Stomach (tissue), 4 donors: Measurements from ENCODE around the gene KLF15.

Experiments
- CTCF ChIP-seq, 7 experiments: fragments of 450-650 bp in 4 of 7; fragments of 200-600 bp in 3 of 7; sonication (generic) in 3 of 7; IDR thresholded peaks; one replicate each; pipeline ENCODE4 v1.5.1; 2016 to 2019; ENCODE audit warnings: antibody characterized with exemption in 7 of 7, control low read depth in 2 of 7, mild to moderate bottlenecking in 1 of 7
- EP300 ChIP-seq: sonication (generic); formaldehyde crosslinking; IDR thresholded peaks from one replicate; pipeline ENCODE4 v1.6.1; 2017; ENCODE audit warnings: antibody characterized with exemption
- POLR2A ChIP-seq, 4 donors: fragments of 450-650 bp; IDR thresholded peaks; one replicate each; pipeline ENCODE4 v1.6.1; 2016; ENCODE audit warnings: antibody characterized with exemption in 4 of 4, control low read depth in 2 of 4, mild to moderate bottlenecking in 1 of 4, moderate library complexity in 1 of 4
- POLR2AphosphoS5 ChIP-seq, 3 donors: sonication (generic); formaldehyde crosslinking; IDR thresholded peaks; one replicate each; pipeline ENCODE4 v1.6.1; 2016; ENCODE audit warnings: antibody characterized with exemption in 3 of 3

GRCh38 chr3:126377211-126377610, 20.0 kb upstream of the KLF15 start:
- TF ChIP-seq CTCF (IDR thresholded peaks at IDR 0.05): no peak
- TF ChIP-seq POLR2A (IDR thresholded peaks at IDR 0.05): no peak
- no peak for TF ChIP-seq EP300
- TF ChIP-seq POLR2AphosphoS5 (IDR thresholded peaks at IDR 0.05): no peak
